Measurements from ENCODE around the gene AOPEP.
"Not testable (repeated sequence)": the region's sequence is repeated elsewhere in the genome, so short reads cannot be mapped to it uniquely, and the experiment has no call there.

Gene AOPEP

DNA sequence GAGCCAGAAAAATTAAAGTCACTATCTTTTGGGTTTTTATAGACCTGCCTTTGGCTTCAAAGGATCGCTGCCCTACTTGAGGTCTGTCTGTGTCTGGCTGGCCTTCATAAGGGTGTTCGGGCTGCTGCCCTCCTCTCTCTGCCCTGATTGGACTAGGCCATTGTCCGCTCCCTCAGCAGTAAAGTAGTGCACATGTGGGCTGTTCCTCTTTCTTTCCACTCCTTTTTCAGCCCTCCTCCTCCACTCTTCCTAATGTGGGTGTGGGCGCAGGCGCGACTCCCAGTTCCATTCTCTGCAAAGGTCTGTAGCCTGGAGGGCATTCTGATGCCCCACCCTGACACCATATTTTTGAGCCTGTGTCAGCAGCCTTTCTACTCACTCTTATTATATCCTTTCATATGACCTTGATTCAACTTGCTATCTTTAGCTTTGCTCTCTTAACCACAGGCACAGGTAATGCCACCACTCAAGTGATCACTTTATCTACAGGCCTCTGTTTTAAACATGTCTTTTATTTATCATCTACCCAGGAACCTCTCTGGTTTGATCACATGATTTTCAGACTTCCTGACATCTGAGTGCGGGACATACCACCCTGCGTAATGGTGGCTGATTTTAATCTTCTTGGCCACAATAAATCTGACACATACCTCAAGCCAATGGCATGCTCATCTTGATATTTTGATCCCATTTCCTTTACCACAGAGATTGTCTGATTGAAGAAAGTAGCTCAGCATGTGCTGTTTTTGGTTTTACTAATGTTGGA, 144.5 kb downstream of the AOPEP start:
- no peak for DNase-seq (ENCODE audit: low read depth)

DNA sequence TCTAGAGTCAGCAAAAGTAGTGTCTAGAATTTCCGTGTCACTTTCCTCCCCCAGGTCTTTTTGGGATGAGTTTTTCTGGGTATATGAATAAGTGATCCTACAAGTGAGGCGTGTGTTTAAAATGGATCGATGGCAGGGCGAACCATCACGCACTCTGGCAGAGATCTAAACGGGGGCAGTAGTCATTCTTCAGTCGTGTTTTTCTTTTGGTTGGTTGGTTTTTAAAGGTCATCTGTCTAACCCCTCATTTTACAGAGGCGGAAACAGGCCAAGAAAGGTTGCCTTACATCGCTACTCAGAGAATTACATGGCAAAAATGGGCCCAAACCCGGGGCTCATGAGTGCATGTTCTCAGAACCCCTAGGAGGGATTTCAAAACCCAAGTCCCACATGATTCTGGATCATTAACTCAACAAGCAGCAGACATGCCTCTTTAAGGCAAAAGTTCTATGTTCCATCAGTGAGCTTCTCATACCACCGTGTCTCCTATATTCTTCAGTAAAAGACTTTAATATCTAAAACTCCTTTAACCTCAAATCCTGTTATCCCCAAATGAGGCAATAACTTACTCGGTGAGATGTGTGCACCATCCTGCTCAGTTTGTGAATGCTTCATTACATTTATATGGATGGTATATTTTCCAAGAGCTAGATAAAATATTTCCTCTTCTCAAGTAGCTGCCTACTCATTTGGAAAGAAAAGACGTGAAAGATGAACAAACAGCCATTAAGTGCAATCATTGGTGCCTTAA, 145.8 kb downstream of the AOPEP start:
- DNase-seq (ENCODE audit: low read depth) = no peak

DNA sequence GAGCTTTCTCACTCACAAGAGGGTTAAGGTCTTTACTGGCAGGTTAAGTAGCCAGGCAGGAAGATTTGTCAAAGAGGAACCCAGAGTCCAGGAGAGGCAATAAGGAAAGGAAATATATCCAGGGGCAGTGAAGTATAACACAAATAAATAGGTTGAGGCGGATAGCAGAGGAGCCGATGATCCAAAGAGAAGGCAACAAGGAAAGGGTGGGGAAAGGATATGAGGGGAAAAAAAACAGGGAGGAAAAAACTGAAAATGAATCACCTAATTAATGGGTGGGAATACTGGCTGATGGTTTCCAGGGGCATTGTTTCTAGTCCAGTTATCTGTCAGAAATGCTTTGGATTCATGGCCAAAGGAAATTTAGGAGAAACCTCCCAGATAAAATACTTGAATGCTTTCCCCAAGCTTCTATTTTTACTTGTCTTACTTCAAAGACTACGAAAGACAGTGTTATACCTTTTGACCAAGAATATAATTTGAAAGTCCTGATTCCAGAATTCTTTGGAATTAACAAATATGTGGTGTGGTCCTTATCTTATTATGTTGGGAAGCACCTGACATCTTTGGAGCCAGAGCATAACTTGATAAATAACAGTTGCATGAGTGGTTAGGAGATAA, 146.5 kb downstream of the AOPEP start:
- DNase-seq (ENCODE audit: low read depth) = no peak

DNA sequence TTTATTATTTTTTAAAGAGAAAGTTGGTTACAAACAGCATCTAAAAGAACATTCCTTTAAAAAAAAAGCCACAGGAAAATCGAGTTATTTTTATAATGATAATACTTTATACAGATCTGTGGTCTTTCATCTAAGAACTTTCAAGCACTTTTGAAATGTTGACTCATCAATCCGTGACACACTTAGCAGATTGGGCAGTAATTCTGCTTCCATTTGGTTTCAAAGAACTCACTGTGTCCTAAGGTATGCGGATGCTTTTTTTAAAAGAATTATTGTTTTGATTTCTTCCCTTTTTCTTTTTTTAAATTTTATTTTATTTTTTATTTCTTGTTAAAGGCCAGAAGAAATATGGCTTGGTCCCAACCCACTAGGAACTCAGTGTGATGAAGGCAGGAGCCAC, 147.8 kb downstream of the AOPEP start:
- no peak for DNase-seq (ENCODE audit: low read depth)

DNA sequence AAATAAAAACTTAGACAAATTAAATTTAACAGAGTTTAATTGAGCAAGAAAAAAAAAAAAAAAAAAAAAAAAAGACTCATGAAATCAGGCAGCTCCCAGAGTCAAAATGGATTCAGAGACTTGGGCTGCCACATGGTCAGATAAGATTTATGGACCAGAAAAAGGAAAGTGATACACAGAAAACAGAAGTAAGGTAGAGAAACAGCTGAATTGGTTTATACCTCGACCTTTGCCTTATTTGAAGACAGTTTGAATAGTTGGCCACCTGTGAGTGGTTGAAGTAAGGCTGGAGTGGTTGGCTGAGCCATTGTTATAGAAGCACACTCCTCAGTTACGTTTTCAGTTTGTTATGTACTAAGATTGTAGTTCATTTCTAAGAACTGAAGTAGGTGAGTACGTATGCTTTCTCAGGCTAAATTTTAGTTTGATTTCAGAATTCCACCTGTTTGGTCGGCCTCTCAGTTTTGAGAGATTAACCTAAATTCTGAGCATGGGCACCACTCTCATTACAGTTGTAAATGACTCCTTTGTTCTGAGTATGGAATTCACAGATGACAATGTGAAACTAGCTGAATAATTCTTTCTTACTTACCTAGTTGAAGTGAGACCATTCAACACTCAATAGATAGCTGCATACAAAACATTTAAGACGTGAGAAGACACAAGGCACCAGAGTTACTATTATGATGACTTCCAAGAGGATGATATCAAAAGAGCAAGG, 149.0 kb downstream of the AOPEP start:
- DNase-seq (ENCODE audit: low read depth) = no peak

DNA sequence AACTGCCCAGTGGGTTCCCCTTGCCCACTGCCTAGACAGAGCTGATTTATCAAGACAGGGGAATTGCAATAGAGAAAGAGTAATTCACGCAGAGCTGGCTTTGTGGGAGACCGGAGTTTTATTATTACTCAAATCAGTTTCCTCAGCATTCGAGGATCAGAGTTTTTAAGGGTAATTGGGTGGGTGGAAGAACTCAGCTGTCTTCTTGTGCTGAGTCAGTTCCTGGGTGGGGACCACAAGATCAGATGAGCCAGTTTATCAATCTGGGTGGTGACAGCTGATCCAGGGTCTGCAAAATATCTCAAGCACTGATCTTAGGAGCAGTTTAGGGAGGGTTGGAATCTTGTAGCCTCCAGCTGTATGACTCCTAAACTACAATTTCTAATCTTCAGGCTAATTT, 152.3 kb downstream of the AOPEP start:
- not testable (repeated sequence) for DNase-seq (ENCODE audit: low read depth)

DNA sequence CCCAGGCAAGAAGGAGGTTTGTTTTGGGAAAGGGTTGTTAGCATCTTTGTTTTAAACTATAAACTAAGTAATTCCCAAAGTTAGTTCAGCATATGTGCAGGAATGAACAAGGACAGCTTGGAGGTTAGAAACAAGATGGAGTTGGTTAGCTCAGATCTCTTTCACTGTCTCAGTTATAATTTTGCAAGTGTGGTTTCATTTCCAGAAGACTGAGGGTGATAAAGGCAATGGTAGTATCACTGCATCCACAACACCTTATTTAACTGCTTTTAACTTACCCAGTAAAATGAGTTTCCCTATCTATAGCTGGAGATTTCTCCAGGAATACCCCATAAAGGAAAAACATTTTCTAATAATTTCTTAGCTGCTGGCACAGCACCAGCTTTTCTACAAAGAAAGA, 152.7 kb downstream of the AOPEP start:
- DNase-seq (ENCODE audit: low read depth) = no peak

DNA sequence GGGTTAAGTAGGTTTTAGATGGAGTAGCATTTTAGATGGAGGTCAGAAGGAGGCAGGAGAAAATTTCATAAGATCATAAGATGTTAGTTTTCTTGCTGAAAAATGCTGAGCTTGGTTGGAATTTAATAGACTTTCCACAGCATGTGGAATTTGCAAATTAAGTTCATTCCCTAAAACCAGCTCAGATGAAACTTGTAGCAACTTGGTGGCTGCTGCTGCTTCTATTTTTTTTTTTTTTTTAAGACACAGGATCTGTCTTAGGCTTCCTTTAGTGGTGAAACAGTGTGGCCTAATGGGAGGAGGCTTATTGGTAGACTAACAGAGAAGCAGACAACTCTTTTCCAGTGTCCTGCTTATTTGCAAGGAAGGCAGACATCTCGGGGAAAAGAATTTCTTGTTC, 154.5 kb downstream of the AOPEP start:
- no peak for DNase-seq (ENCODE audit: low read depth)

DNA sequence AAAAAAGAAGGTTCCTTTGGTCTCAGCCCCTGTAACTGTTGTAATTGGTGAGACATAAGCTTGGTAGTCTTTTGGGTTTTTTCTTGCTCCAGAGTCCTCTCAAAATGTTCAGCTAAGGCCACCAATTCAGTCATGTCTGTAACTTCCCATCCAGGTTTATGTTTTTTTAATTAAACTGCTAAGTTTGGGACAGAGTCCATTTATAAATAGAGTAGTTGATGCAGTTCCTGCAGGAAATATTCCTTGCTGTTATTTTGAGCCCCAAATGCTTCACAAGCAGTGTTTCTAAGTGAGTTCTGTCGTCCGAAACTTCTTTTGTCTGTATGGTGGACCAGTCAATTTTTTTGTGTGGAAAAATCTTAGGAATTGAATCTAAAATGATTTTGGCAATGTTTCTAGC, 155.0 kb downstream of the AOPEP start:
- no peak for DNase-seq (ENCODE audit: low read depth)

DNA sequence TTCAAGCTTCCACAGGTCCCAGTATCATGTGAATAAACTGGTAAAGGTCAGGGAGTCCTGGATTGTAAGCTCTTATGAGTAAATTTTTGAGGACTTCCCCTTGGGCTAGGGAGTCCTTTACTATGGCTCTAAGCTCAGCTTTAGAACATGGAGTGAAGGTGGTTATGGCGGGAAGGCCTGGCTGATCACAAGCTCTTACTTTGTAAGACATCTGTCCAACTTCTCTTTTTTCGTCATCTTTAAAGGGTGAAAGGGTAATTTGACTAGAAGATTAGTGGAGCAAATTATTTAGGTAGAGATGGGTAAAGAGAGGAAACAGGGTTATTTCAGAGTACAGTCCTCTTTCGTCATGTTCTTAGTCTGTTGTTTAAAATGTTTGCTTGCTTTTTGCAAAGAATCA, 155.4 kb downstream of the AOPEP start:
- no peak for DNase-seq (ENCODE audit: low read depth)

DNA sequence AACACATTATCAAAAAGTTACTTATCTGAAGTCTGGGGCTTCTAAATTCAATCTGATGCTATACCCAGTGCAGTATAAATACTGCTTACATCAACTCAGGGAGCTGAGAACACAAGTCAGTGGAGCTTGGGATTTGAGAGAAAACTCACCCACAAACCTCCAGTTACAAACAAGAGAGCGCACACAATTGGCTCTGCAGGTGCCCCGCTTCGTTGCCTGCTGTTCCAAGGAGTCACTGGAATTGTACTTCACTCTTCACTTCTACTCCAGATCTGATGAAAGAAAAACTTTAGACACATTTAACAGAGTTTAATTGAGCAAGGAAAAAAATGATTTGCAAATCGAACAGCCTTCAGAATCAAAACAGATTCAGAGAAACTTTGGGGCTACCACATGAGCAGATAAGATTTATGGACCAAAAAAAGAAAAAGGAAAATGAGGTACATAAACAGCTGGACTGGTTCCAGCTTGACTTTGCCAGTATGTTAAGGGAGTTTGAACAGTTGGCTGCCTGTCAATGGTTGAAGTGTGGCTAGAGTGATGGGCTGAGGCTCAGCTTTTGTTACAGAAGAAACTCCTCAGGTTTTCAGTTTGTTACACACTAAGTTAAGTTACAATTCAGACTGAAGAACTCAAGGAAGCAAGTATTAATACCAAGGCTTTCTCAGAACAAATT, 156.6 kb downstream of the AOPEP start:
- DNase-seq (ENCODE audit: low read depth) = no peak

DNA sequence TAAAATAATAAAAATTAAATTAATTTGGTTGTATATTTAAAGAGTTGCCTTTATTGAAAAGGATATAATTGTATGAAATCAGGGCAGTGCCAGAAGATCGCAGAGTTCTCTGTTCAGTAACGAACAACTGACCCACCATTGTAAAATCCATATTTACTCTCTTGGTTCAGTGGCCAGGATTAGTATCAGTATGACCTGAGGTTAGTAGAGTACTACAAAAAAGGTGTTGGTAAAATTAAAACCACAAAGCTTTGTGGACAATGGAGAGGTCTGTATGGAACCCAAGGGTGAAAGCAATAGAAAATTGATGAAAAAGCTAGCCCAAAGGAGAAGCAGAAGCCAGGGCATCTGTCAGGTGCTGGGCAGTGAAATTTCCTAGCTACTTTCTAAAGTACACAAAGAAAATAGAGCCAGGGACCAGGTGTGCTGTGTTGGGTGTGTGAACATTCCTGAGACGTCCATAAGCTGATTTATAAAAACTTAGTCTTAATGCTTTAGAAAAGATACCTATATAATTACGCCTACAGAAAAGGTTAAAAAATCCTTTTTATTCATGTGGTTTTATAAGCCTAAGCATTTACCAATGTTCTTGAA, 159.5 kb downstream of the AOPEP start:
- DNase-seq (ENCODE audit: low read depth) = no peak

DNA sequence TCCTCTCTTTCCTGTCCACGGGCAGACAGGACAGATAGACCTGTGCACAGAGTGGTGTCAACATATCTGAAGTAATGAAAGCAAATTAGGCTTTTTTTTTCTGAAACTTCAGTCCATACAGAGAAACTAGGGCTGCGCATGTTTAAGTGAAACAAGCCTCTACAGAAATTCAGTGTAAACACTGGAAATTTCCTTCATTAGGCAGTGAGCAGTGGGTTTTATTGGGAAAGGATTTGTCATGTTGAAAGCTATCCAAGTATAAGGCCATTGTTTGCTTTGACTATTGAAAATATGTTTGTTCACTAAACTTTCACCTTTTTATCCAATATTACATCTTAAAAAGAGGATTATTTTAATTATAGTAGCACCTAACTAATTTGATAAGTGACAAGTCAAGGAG, 161.2 kb downstream of the AOPEP start:
- no peak for DNase-seq (ENCODE audit: low read depth)

DNA sequence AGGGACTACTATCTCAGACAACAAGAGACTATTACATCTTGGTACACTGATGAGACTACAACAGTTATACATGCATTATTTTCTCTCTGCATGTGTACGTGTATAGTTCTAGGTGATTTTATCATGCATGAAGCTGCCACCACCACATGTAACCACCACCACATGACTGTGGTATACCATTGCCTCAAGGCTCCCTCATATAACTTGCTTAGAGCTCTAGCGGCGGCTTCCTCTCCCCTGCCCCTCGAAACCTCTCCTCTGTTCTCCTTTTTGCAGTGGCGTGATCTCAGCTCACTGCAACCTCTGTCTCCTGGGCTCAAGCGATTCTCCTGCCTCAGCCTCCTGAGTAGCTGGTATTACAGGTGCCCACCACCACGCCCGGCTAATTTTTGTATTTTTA, 162.3 kb downstream of the AOPEP start:
- DNase-seq (ENCODE audit: low read depth) = no peak

DNA sequence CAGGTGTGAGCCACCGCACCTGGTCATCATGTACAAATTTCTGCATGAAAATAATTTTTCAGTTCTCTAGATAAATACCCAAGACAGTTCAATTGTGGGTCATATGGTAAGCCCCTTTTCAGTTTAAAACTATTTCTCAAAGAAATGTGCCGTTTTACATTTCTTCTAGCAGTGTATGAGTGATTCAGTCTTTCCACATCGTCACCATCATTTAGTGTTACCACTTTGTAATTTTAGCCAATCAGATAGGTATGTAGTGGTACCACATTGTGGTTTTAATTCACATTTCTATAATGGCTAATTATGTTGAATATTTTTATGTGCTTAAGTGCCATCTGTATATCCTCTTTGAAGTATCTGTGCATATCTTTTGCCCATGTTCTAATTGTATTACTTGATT, 163.1 kb downstream of the AOPEP start:
- DNase-seq (ENCODE audit: low read depth) = no peak

DNA sequence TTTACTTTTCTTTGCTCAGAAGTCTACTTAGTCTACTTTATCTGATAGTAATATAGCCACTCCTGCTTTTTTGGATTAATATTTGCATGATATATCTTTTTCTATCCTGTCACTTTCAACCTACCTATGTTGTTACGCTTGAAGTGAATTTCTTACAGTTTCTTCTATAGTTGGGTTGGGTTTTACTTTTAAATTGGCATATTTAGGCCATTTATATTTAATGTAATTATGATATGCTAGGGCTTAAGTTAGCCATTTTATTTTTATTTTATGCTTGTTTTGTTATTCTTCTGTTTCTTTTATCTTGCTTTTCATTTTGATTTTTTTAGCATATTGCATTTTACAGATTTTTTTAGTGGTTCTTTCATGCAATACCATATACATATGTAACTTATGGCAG, 164.7 kb downstream of the AOPEP start:
- no peak for DNase-seq (ENCODE audit: low read depth)

DNA sequence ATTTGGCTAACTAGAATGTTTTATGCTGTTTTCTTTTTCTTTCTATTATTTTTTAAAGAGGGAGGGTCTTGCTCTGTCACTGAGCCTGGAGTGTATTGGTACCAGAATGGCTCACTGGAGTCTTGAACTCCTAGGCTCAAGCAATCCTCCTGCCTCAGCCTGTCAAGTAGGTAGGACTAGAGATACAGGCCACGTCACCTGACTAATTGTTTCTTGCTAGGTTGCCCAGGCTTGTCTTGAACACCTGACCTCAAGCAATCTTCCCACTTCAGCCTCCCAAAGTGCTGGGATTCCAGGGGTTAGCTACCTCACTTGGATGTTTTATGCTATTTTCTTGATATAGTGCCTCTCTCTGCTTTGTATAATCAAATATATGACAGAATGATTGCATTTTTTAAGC, 166.2 kb downstream of the AOPEP start:
- DNase-seq (ENCODE audit: low read depth) = no peak

DNA sequence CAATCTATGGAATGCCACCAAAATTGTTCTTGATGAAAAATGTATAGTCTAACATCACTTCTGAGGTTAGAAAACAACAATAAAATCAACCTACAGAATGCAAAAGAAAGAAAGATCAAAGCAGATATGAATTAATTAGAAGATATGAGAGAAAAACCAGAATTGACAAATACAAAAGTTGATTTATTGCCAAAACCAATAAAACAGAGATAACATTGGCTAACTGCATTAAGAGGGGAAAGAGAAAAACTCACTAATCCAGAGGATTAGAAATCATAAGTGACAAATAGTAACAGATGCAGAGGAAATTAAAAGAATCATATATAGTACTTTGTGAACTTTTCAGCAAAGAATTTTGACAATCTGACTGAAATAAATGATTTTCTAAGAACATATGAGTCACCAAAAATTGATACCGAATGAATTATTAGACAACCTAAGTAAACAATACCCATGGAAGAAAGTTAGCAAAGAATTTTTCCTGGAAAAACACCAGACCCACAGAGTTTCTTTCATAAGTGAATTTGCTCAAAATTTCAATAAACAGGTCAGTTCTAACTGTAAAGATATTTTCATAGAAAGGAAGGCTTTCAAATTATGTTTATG, 167.7 kb downstream of the AOPEP start:
- no peak for DNase-seq (ENCODE audit: low read depth)

DNA sequence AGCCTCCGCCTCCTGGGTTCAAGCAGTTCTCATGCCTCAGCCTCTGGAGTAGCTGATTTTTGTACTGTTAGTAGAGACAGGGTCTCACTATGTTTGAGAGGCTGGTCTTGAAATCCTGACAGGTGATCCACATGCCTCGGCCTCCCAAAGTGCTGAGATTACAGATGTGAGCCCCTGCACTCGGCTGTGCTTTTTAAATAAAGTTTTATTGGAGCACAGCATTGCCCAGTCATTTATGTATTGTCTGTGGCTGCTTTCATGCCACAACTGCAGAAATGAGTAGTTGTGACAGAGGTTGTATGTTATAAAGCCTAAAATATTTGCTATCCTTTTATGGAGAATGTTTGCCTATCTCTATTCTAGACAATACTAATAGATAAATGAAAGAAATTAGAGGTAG, 169.2 kb downstream of the AOPEP start:
- no peak for DNase-seq (ENCODE audit: low read depth)

DNA sequence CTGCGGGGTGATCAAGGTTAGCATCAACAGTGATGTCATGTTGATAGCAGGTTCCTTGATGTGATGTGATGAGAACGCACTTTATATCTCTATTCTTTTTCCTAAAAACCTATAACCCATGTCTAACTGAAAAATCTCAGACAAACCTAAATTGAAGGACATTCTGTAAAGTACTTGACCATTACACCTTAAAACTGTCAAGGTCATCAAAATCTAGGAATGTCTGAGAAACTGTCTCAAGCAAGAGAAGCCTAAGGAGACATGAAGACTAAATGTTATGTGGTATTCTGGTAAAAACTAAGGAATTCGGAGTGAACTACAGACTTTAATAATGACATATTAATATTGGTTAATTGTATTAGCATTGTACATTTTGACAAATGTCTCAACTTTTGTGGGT, 170.0 kb downstream of the AOPEP start:
- DNase-seq (ENCODE audit: low read depth) = no peak

All from stimulated activated CD8-positive, alpha-beta memory T cell treated with anti-CD3 and anti-CD28 coated beads, Interleukin-15, amount 100 ng/mL, for 24 hours (primary cell).